HG03469 (cell line): ENCODE results near the gene ADAM12.
"Not testable (repeated sequence)": the region's sequence is repeated elsewhere in the genome, so short reads cannot be mapped to it uniquely, and the experiment has no call there.

ENCODE experiments used
- ATAC-seq: cut with Tn5 transposase; IDR thresholded peaks from one replicate; pipeline ENCODE4 v1.9.1; 2021; ENCODE audit warnings: mild to moderate bottlenecking, moderate library complexity, moderate number of reproducible peaks; ENCODE audit not compliant: unreplicated experiment

Gene ADAM12

GRCh38 chr10:126375299-126375698 is 13.0 kb downstream of the ADAM12 start:
- ATAC-seq: no peak

- ATAC-seq: no peak
Measured at GRCh38 chr10:126374435-126374834, 13.8 kb downstream of the ADAM12 start.

- ATAC-seq: no peak
Measured at GRCh38 chr10:126373972-126374371, 14.3 kb downstream of the ADAM12 start.

DNA sequence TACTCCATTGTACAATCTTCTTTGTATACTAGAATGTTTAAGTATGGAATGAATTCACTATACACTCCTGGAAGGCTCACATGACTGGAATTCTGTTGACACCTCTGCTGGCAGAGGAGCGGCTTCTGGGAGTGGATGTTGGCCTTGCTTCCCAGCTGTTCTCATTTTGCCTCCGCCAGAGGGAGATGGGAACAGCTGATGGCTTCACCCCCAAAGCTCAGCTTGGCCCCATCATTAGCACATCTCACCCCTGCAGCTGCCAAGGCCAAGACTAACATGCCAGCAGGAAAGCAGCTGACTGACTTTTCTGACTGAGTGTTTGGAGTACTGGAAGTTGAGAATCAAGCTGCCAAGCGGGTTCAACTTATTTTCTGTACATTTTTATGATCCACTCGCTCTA is 15.1 kb downstream of the ADAM12 start:
- no peak for ATAC-seq

DNA sequence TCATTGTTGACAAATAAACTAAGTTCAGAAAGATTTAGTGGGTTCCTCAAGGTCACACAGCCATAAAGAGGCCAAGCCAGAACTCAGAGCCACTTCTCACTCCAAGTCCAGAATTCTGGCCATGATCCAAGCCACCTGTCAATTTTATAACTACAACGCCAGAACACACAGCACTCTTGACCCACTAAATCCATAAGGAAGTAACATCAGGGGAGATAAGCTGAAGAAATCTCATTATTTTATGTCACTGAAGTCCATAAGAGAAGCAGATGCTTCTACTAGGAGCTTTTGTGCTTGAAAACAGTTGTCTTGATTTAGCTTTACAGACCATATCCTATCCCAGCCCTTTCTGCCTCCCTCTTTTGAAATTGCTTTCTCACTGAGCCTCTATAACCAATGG is 15.9 kb downstream of the ADAM12 start:
- no peak for ATAC-seq

GRCh38 chr10:126369125-126369710 is 19.1 kb downstream of the ADAM12 start:
- ATAC-seq: no peak

DNA sequence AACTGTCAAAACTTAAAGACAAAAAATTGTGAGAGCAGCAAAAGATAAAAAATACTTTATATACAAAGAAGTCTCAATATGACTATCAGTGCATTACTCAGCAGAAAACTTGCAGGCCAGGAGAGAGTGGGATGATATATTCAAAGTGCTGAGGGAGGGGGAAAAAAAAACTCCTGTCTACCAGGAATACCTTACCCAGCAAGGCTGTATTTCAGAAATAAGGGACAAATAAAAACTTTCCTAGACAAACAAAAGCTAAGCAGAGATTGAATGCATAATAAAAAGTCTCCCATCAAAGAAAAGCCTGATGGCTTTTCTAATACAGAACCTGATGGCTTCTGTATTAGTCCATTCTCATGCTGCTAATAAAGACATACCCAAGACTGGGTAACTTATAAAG is 31.1 kb downstream of the ADAM12 start:
- no peak for ATAC-seq

- no peak for ATAC-seq
Measured at GRCh38 chr10:126353666-126354065, 34.6 kb downstream of the ADAM12 start.

GRCh38 chr10:126352453-126352852 is 35.8 kb downstream of the ADAM12 start:
- no peak for ATAC-seq

DNA sequence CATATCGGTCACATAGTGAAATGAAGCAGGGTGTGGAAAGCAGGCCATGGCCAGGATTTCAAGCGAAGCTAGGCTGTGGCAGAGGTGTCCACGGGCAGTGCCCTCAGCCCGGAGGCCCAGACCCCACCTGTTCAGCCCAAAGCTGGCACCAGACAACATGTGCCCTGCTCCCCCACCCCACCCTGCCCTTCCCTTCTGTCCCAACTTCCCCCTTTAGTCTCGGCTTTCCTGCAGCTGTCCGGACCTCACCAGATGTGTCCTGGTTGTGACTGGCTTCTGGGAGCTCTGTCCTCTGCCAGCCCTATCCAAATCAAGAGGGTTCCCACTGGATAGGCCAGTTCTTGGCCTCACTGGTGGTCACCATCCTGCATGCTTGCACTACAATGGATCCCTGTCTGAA is 37.3 kb downstream of the ADAM12 start:
- ATAC-seq: no peak

DNA sequence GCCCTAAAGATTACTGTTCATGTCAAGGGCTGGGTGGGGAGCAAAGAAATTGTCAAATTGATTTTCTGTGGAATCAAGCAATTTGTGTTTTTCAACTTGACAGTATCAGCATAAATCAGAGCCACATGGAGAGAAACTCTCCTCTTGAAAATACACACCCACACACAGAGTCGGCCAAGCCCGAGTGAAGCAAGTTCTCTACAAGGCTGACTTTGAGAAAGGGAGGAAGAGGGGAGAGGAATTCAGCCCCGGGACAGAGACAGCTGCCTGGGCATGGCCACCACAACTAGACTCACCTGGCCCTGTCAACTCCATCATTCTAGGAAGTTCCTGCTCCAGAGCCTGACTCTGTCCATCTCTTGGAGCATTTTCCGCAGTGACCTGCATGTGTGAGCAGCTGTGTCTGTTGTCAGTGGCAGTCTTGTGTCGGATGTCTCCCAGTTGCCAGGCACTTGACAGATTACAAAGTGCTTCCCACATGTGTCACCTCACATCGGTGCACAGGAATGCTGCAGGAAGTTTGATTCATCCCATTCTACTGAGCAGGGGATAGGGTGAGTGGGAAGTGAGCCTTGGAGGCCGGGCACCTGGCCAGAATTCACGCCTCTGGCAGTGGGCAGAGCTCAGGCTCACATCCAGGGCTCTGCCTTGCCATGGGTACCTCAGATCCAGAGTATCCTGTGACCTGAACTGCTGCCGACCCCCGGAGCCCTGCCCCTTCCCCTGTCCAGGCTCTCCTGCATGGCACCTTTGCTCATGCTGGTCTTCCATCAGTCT is 37.9 kb downstream of the ADAM12 start:
- no peak for ATAC-seq

- no peak for ATAC-seq
Measured at GRCh38 chr10:126349676-126350075, 38.6 kb downstream of the ADAM12 start.

DNA sequence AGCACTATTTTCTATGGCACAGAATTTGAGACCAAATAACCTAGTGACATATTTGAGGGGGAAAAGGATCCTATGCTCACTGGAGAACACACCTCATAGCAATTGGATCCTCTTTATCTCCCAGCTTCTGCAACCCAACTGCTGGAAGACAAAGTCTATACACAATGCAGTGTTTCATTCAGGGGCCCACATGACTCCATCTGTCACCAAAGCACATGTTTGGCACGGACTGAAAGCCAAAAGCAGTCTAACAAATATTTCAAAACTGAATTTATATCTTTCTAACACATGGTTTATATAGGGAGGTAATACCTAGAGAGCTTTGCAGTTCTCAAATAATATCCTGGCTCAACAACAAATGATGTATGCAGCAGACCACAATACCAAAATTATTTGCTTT is 39.2 kb downstream of the ADAM12 start:
- ATAC-seq: no peak

DNA sequence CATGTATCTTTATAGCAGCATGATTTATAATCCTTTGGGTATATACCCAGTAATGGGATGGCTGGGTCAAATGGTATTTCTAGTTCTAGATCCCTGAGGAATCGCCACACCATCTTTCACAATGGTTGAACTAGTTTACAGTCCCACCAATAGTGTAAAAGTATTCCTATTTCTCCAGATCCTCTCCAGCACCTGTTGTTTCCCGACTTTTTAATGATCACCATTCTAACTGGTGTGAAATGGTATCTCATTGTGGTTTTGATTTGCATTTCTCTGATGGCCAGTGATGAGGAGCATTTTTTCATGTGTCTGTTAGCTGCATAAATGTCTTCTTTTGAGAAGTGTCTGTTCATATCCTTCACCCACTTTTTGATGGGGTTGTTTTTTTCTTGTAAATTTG is 44.8 kb downstream of the ADAM12 start:
- ATAC-seq: not testable (repeated sequence)

GRCh38 chr10:126342680-126343079 is 45.6 kb downstream of the ADAM12 start:
- ATAC-seq: no peak

- no peak for ATAC-seq
Measured at GRCh38 chr10:126341491-126341890, 46.8 kb downstream of the ADAM12 start.

DNA sequence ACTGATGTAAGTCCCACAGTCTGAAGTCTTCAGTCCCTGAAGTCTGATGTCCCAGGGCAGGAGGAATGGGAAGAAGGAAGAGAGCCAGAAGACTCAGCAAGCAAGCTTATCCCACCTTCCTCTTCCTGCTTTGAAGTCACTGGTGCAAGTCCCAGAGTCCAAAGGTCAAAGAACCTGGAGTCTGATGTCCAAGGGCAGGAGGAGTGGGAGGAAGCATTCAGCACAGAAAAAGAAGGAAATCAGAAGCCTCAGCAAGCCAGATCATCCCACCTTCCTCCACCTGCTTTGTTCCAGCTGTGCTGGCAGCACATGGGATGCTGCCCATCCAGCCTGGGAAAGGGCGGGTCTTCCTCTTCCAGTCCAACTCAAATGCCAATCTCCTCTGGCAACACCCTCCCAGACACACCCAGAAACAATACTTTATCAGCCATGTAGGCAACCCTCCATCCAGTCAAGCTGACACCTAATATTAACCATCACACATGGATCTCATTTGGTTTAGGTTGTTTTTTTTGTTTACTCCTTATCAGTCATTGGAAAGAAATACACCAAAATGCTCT is 50.9 kb downstream of the ADAM12 start:
- ATAC-seq: no peak

DNA sequence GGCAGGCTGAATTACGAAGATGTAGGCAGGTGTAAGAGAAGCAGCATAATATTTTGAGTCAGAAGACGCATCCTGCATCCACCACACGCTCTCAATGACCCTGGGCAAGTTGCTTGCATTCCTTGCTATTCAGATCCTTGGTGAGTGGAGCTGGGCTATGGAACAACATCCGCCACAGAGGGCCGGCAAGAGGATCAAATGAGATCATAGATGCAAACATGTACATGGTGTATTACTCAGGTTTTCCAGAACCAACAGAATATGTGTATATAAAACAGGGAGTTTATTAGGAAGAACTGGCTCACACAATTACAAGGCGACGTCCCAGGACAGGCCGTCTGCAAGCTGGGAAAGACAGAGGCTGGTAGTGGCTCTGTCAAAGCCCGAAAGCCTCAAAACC is 51.5 kb downstream of the ADAM12 start:
- ATAC-seq: no peak

- no peak for ATAC-seq
Measured at GRCh38 chr10:126334272-126334671, 54.0 kb downstream of the ADAM12 start.

GRCh38 chr10:126332576-126332975 is 55.7 kb downstream of the ADAM12 start:
- no peak for ATAC-seq

DNA sequence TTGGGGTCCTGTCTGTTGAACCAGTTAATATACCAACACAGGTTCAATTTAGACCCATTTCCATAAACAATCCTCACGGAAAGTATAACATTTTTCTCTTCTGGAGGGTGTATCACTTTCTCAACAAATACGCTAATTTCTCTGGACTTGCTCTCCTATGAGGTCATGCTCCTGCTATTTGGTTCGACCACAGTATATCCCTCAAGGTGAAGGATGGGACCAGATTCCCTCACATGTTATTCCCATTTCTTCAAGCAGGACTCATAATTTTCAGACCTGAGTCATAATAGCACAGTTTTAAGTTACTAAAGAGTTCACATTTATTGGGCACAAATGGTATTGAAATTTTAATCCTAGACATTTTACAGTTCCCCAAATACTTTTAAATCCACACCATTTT is 57.2 kb downstream of the ADAM12 start:
- ATAC-seq: no peak

DNA sequence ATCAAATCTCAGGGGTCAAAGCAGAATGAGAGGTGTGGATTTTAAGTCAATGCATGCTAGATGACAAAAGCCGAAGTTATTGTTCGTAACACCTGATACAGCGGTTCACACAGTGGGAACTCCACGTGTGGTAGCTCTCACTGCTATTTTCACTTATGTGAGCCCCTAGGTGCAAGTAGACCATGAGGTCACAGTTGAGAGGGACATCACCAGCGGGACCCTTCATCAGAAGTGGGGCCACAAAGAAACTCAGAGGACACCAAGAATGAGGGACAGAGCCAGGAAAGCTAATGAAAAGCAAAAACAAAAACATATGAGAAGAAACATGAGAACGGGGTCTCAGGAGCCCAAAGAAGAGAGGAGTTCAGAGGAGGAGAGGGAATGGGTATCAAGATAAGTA is 63.5 kb downstream of the ADAM12 start:
- ATAC-seq: no peak
